IPS DF 4.7 (cell line): ENCODE data around the gene ZNF665.
"Not testable (repeated sequence)": the region's sequence is repeated elsewhere in the genome, so short reads cannot be mapped to it uniquely, and the experiment has no call there.

Experiments
- DNase-seq: peaks from one replicate; pipeline ENCODE4 v3.0.0-alpha.2; 2013; ENCODE audit warnings: low spot score; ENCODE audit errors: extremely low read depth

ZNF665 gene

DNA sequence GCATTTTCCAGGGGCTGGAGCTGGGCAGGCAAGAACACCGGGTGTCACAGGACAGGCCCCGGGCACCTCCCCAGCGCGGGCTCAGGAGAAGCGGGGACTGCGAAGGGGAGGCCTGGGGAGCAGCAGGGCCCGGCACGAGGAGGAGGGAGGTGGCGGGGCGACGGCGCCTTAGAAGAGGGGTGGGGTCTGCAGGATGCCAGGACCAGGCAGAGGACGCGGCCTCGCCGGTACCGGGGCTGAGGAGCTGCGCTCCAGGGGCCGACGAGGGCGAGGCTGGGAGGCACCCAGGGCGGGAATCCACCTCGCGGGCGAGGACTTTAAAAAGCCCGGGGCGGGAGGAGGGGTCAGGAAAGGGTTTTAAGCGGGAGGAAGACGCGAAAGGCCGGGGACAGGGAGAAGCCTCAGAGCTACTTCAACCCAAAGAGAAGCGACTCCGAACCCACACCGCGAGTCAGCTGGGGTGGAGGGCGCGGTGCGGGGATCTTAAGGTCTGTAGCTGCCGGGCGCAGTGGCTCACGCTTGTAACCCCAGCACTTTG lies 35.0 kb downstream of the ZNF665 start:
- no peak for DNase-seq

DNA sequence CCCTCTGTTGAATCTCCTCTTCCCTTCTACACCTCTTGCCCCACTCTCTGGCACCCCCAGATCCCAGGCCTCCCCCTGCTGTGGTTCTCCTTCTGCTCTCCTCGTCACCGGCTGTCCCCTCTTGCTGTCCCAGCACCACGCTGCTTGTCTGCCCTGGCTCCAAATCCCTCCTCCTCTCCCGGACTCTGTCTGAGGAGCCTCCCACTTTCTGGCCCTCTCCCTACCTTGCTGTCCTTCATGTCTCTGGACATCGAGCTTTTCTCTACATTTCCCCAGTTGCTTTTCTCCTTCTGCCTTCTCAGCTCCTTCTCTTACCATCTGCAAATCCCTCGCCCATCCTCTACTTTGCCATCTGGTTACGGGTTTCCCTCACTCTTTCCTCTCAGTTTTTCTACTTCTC lies 35.5 kb downstream of the ZNF665 start:
- DNase-seq = no peak

GRCh38 chr19:53156850-53157249 lies 36.3 kb downstream of the ZNF665 start:
- DNase-seq = no peak

DNA sequence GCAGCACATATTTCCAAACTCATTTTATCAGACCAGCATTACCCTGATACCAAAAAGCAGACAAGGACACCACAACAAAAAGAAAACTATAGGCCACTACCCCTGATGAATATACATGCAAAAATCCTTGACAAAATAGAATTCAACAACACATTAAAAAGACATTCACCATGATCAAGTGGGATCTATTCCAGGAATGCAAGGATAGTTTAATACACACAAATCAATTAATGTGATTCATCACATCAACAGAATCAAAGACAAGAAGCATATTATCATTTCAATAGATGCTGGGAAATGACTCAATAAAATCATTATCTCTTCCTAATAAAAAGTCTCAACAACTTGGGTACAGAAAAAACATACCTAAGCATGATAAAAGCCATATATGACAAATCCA lies 45.5 kb downstream of the ZNF665 start:
- no peak for DNase-seq

GRCh38 chr19:53140351-53140750 lies 52.8 kb downstream of the ZNF665 start:
- no peak for DNase-seq

DNA sequence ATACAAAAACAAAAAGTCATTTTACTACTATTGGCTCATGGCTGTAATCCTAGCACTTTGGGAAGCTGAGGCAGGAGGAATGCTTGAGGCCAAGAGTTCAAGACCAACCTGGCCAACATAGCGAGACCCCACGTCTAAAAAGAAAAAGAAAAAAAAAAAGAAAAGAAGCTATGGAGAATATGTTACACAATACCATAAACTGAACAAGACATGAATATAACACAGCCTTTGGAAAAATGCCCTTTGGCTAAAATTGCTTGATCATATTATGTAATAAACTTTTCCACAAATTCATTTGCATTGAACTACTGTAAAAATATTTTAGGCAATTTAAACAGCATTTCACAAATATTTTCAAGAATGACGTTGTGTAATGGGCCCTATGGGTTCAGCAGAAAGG lies 56.7 kb downstream of the ZNF665 start:
- DNase-seq = no peak

DNA sequence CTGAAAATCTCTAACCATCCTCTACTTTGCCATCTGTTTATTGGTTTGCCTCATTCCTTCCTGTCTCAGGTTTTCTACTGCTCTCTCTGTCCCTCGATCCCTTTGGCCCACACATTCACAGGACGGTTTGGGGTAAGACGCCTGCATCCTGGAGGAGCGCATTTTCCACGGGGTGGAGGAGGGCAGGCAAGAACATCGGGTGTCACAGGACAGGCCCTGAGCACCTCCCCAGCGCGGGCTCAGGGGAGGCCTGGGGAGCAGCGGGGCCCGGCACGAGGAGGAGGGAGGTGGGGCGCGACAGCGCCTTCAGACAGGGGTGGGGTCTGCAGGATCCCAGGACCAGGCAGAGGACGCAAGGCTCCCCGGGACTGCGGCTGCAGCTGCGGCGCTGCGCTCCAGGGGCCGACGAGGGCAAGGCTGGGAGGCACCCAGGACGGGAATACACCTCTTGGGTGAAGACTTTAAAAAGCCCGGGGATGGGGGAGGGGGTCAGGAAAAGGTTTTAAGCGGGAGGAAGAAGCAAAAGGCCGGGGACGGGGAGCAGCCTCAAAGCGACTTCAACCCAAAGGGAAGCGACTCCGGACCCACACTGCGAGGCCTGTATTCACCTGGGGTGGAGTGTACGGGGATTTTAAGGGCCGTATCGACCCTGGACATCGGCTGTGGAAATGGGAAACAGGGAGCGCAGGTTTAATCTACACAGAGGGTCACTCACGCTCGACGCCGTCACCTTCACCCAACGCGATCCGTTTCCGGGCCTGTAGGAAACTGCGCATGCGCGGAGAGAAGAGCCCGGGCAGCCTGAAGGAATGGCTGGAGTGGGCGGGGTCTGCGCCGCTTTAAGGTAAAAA lies 60.8 kb downstream of the ZNF665 start, which contains the start of gene ZNF415:
Gene ZNF415, minus strand, starts transcription at position 770 of the 851 bp plus-strand sequence. CDS start 10,234 bp downstream, outside the sequence.
- DNase-seq = no peak

DNA sequence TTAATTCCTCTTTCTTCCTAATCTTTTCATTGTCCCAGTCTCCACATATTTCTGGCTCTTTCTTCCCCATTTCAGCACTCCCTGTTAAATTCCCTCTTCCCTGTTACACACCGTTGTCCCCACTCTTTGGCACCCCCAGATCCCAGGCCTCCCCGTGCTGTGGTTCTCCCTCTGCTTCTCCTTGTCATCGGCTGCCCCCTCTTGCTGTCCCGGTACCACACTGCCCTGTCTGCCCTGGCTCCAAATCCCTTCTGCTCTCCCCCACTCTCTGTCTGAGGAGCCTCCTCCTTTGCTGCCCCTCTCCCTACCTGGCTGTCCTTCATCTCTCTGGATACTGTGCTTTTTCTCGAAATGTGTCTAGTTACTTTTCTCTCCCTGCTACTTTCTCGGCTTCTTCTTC lies 61.4 kb downstream of the ZNF665 start:
- no peak for DNase-seq

- DNase-seq = no peak
Measured at GRCh38 chr19:53131085-53131590, 62.0 kb downstream of the ZNF665 start.

DNA sequence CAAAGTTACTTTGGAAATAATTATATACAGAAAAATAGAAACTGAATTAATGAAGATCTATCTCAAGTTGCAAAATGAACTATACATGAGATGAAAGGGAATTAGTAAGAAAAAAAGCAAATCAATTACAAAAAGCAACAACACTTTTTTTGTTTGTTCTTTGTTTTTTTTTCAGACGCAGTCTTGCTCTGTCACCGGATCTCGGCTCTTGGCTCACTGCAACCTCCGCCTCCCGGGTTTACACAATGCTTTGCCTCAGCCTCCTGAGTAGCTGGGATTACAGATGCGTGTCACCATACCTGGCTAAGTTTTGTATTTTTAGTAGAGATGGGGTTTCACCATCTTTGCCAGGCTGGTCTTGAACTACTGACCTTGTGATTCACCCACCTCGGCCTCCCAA lies 62.7 kb downstream of the ZNF665 start:
- no peak for DNase-seq

- DNase-seq = not testable (repeated sequence)
Measured at GRCh38 chr19:53126733-53127526, 66.2 kb downstream of the ZNF665 start.

GRCh38 chr19:53123400-53123799 lies 69.8 kb downstream of the ZNF665 start:
- DNase-seq = no peak
